22Rv1 (cell line): ENCODE results near the gene PSD4.

Source experiments
- H3K27ac ChIP-seq: fragments of 450-650 bp; 2 replicates; pipeline ENCODE4 v1.5.1; 2017
- ZFX ChIP-seq: fragments of 450-650 bp; IDR thresholded peaks from 2 replicates; pipeline ENCODE4 v1.6.1; 2017; ENCODE audit warnings: antibody characterized with exemption, borderline replicate concordance
- TF ChIP-seq, protein P1 (sequence below): fragments of 450-650 bp; IDR thresholded peaks from 2 replicates; pipeline ENCODE4 v1.5.1; 2017; ENCODE audit warnings: mild to moderate bottlenecking

Gene PSD4

GRCh38 chr2:113207021-113207420 lies 33.2 kb downstream of the PSD4 start:
- H3K27ac ChIP-seq, result 0 out of 2 replicates have a peak overlapping the region, but pooled peaks have one; percentile 7
- TF ChIP-seq ZFX, result no peak
- TF ChIP-seq, protein P1, sequence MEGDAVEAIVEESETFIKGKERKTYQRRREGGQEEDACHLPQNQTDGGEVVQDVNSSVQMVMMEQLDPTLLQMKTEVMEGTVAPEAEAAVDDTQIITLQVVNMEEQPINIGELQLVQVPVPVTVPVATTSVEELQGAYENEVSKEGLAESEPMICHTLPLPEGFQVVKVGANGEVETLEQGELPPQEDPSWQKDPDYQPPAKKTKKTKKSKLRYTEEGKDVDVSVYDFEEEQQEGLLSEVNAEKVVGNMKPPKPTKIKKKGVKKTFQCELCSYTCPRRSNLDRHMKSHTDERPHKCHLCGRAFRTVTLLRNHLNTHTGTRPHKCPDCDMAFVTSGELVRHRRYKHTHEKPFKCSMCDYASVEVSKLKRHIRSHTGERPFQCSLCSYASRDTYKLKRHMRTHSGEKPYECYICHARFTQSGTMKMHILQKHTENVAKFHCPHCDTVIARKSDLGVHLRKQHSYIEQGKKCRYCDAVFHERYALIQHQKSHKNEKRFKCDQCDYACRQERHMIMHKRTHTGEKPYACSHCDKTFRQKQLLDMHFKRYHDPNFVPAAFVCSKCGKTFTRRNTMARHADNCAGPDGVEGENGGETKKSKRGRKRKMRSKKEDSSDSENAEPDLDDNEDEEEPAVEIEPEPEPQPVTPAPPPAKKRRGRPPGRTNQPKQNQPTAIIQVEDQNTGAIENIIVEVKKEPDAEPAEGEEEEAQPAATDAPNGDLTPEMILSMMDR, result no peak

GRCh38 chr2:113208396-113208795 lies 34.6 kb downstream of the PSD4 start:
- peak overlapping the region; percentile 57 for H3K27ac ChIP-seq
- no peak for TF ChIP-seq ZFX
- TF ChIP-seq, protein P1, result no peak

DNA sequence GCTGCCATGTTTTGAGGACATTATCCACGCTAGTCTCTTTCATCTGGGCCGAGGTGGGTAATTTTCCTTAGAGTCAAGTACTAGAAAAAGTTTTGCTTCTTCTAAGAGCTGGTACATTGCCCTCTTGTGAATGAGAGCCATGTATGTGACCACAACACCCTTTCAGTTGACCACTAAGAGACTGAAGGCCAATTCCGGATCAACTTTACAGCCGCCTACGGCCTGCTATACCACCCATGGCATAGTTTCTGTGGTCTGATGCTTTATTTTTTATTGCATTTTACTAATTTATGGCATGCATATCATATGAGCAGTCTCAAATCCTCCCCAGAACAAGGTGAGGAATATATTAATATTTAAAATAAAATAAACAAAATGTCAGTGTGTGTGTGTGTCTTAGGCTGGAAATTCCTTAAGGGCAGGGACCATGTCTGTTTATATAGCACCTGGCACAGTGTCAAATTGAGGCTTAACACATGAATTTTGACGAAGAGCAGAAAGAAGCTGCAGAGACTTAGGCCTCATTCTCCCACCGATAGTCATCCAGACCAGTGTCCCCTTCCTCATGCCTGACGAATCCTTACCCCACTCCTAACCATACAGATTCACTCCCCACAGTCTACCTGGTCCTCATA lies 35.4 kb downstream of the PSD4 start:
- H3K27ac ChIP-seq, result peak overlapping the region; percentile 57
- TF ChIP-seq ZFX, result no peak
- TF ChIP-seq, protein P1, result no peak

GRCh38 chr2:113209646-113210171 lies 35.9 kb downstream of the PSD4 start:
- peak overlapping the region; percentile 57 for H3K27ac ChIP-seq
- TF ChIP-seq, protein P1, result no peak
- no peak for TF ChIP-seq ZFX

DNA sequence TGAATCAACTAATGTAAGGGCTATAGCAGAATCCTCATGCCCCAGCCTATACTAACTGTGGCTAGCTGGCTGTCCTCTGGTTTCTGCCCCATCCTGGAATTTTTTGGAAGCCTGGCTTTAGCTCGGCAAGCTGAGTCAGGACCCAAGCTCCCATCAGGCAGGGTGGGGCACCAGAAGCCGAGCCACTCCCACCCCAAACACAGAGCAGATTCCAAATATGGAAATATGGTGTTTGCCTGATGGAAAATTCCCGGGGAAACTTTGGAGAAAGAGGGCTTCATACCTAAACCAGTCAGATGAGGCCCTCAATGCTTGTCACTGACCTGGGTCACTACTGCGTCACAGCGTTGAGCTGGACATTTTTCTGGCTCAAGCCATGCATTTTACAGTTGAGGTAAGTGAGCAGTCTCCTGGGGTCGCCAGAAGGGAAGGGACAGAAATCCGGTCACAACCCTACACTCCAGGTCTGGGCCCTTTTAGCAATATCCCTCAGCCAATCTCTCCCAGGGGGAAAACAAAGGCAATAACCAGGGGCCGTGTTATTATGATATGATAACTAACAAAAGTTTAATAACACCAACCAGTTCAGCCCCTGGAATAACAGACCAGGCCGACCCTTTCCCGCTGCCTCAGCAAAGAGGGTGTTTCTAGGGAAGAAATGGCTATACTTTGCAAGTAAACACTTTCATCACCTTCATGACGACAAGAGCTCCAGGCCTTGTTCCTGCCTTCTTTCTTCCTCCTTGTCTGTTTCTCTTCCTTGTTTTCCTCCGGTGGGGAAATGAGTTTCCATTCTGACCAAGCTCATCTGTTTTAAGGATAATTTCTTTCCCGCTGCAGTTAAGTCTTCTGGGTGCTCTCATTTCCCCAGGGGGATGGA lies 37.7 kb downstream of the PSD4 start:
- H3K27ac ChIP-seq, result peak overlapping the region; percentile 37
- TF ChIP-seq, protein P1, result no peak
- TF ChIP-seq ZFX, result no peak

GRCh38 chr2:113212245-113213060 lies 38.7 kb downstream of the PSD4 start:
- TF ChIP-seq, protein P1, result no peak
- TF ChIP-seq ZFX, result no peak
- peak overlapping the region; percentile 37; the same call in 1 of the 2 replicates for H3K27ac ChIP-seq
